NCI-H146 treated with DMSO at 0.1 percent for 48 hours (cell line): ENCODE results near the gene GLIS1.
"Not testable (repeated sequence)": the region's sequence is repeated elsewhere in the genome, so short reads cannot be mapped to it uniquely, and the experiment has no call there.

Experiments
- DNase-seq: peaks from one replicate; lab custom pipeline; 2025; ENCODE audit not compliant: unreplicated experiment; lab: John Stamatoyannopoulos, UW

GLIS1 gene

DNA sequence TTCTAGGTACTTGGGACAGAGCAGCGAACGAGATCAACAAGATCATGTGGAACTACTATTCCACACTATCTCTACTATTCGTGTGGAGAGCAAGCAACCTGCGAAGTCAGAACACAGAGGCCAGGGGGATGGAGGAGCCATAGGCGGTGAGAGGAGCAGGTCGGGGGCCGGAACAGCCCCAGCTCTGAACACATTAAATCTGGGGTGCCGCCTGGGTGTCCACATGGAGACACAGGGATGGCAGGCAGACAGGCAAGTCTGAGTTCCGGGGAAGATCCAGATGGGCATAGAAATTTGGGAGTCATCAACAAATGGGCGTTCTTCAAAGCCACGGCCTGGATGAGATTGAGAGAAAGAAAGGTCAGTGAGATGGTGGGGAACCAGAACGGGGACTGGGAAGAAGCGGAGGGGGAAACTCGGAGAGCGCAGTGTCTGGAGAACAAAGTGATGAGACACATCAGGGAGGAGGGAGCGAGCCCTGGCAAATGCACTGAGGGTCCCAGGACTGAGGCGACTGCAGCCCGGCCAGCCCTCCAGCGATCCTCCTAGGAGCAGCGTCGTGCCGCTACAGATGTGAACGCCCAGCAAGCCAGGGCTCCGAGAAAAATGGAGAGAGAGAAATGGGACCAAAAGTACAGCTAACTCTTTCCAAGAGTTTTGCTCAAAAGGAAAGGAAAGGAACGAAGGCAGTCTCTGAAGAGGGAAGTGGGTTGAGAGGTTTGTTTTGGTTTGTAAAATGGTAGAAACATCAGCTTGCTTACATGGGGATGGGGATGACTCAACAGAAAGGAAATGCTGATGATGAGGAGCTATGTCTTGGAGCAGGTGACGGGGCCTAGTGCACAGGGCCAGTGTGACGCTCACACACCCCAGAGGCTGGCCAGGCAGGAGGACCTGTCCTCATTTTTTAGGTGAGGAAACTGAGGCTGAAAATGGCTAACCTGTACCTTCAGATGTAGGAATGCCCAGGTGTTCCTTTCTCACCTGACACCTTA lies 84.5 kb downstream of the GLIS1 start:
- no peak for DNase-seq

DNA sequence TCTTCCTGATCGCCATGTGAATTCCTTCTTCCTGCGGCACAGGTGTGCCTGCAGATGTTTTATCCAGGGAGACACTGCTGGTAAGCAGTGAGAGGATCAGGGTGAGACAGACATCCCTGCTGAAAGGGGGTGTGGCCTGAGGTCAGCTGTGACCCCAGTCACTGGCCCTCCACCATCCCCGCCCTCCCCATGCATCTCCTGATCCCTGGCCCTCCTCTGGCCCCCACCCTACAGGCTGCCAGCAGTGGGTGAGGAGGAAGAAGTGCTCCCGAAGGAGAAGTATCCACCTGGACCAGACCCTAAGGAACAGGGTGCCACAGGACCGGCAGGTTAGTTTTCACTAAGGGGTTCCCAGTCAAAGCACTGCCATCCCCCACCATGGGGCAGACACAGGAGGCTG lies 85.3 kb downstream of the GLIS1 start:
- DNase-seq = no peak

DNA sequence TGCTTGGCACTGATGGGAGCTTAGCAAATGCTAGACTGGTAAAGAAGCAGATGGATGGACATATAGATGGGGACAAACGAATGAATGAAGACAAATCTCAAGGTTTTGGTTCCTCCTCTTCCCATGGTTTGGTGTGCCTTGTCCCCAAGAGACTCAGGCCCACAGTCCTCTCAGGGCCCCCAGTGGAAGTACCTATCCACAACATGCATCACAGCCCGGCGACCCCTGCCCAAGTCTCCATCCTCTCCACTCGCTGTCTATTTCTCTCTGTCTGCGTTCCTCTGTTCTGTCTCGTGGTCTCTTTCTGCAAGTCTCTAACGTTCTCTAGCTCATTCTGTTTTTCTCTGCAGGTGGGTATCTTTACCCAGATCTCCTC lies 85.8 kb downstream of the GLIS1 start:
- DNase-seq = no peak

DNA sequence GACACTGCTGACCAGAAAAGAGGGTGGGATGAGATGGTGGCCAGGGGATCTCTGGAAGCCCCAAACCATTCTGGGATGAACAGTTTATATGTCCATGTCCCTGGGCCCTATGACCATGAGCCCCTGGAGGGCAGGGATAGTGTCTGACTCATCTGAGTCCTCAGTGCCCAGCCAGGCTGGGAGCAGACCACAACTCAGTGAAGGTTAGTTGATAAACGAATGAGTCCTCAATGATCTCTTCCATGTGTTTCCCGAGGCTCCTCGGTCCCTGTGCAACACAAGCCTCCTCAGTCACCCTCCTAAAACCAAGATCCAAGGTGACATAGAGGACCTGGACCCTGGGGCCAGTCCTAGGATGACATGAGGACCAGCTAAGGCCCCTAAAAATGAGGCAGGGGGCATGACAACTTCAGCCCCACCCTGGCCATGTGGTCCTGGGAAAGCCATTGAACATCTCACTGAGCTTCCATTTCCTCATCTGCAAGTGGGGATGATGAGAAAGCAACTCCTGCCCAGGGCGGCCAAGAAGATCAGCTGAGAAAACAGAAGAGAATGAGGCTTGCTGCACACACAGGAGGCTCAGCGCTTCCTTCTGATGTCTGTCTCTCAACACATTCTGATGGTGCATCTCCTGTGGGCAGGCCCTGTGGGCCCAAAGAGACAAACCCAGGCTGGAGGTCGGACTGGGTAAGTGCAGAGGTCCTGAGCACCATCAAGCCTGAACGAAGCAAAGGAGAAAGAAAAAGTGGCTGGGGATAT lies 86.3 kb downstream of the GLIS1 start:
- DNase-seq = no peak

DNA sequence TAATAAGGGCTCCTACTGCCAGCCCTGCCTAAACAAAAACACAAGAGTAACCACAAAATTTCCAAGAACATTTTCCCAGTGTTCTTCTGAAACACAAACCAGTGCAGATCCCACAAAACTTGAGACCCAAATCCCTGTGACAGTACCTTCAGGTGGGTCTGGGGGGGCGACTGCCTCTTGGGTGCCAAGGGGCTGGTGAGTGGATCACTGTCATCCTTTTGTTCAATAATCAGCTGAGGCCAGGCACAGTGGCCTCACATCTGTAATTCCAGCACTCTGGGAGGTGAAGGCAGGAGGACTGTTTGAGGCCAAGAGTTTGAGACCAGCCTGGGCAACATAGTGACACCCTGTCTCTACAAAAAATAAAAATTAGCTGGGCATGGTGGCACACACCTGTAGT lies 87.6 kb downstream of the GLIS1 start:
- no peak for DNase-seq

DNA sequence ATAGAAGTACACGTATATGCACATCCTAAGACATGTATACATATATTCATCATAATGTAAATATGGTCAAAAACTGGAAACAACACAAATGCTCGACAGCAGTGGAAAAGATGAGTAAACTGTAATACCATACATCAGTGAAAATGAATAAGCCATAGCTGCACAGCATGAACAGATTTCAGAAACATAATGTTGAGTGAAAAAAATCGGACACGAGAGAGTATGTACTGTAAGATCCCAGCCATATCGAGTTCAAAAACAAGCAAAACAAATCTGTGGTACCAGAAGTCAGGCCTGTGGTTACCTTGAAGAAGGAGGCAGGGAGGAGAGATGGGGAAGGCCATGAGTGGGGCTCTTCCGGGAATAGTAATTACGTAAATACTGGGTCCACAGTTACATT lies 90.4 kb downstream of the GLIS1 start:
- no peak for DNase-seq

DNA sequence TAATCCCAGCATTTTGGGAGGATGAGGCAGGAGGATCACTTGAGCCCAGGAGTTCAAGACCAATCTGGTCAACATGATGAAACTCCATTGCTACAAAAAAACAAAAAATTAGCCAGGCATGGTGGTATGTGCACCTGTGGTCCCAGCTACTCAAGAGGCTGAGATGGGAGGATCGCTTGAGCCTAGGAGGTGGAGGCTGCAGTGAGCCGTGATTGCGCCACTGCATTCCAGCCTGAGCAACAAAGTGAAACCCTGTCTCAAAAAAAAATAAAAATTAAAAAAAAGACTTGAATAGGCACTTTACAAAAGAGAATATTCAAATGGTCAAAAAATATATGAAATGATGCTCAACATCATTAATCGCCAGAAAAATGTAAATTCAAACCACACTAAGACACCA lies 91.0 kb downstream of the GLIS1 start:
- not testable (repeated sequence) for DNase-seq

DNA sequence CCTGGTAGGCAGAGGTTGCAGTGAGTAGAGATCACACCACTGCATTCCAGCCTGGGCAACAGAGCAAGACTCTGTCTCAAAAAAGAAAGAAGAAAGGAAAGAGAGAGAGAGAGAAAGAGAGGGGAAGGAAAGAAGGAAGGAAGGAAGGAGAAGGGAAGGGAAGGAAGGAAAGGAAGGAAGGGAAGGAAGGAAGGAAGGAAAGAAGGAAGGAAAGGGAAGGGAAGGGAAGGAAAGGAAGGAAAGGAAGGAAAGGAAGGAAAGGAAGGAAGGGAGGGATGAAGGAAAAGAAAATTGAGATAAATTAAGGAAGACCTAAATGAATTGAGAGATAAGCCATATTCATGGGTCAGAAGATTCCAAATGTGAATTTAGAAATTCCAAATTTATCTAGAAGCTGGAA lies 92.2 kb downstream of the GLIS1 start:
- DNase-seq = no peak

DNA sequence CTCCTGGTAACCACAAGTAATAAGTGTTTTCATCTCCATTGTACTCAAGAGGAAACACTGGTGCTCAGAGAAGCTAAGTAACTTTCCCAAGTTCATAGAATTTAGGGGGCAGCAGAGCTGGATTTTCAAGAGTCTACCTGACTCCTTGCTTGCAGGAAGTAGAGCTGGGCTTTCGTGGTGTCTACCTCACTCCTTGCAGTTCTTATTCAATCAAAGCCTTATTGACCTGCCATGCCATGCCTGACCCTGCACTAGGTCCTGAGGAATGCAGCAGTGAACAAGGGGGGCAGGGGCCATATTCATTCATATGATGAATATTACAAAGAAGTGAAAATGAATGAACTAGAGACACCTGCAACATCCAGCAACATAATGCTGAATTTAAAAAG lies 93.3 kb downstream of the GLIS1 start:
- DNase-seq = no peak

DNA sequence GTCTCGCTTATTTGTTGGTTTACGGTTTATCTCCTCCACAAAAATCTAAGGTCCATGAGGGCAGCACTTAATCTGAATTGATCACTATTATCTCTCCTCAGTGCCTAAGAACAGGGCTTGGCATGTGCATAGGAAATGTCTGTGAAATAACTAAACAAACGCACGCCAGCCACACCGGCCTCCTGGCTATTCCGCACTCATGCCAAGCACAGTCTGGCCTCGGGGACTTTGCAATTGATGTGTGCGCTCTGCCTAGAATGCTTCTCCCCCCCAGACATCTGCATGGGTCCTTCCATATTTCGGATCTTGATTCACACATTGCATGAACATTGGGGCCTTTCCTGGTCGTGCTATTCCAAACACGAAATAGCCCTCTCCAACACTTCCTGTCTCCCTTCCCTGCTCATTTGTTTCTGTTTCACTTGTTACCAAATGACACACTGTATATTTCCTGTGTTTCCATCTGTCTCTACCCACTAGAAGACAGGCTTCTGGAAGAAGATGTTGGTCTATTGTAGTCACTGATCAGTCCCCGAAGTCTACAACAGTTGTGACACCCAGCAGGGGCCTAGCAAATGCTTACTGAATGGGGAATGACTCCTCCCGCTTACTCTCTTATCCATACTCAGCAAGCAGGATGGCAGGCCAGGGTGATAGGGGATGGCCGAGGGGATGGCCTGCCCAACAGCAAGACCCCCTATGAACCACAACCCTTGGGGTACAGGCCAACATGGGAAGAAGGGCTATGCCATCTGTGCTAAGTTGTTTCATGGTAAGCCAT lies 93.9 kb downstream of the GLIS1 start:
- DNase-seq = no peak

DNA sequence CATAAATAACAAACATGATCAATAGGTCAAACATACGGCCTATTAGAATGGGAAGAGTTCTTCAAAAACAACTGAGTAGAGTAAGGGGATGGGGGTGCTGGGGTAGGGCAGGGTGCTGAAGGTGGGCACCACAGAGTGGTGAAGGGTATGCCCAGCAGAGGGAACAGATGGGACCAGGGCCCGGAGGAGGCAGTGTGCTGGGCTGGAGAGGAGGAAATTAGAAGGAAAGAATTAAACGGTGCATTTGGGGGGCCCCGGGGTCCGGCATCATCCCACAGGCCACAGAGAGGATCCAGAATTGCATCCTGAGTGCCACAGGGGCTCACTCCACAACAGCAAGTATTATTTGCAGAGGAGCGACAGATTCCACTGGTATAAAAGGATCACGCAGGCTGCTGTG lies 94.5 kb downstream of the GLIS1 start:
- DNase-seq = no peak

DNA sequence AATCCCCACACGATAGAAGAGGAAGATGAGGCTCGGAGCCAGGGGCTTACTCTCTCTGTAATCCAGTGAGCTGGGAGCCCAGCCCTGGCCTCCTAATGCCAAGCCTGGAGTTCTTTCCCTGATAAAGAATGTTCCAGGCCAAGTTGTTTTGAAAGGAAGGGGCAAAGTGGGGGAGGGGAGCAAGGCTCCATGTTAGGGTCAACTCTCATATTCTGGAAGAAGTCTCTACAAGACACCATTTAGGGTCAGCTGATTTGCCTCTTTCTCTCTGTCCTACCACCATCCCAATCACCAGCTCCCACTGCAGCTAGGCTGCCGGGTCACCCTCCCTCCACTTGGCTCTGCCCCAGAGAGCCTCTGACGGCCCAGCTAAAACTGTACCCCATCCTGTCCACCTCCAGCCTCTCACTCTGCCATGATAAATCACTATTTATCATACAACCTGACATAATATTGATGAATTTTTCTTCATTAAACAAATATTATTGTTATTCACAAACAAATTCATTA lies 95.0 kb downstream of the GLIS1 start:
- no peak for DNase-seq

DNA sequence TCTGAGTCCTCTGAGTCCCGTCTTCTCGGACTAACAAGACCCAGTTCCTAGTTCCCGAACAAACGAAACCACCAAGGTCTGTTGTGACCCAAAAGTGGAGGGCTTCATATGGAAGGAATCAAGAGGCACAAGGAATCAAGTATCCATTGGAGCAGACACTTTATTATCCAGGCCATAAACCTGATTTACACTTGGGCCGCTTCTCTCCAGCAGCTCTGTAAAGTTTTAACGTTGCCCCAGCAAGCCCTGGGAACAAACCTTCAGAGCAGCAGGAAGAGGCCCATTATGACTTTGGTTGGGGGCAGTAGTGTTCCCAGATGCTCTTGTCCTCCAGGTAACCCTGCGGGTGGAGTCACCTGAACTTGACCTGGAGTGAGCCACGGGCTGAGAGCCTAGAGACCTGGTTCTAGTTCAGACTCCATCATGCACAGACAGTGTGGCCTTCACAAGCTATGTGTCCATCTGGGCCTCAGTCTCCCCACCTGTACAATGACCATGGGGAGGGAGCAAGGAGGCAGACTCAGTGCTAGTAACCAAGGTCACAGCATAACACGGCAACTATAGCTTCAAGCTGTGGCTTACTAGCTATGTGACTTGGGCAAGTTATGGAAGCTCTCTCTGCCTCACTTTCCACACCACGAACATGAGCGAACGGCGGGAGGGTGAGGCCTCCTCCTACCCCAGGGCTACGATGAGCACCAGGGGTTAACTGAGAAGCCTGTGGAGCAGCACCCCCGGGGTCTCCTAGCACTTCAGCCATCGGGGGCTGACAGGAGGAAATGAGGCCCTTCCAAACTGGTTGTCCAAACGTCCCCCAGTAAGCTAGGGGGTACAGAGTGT lies 95.7 kb downstream of the GLIS1 start:
- no peak for DNase-seq

DNA sequence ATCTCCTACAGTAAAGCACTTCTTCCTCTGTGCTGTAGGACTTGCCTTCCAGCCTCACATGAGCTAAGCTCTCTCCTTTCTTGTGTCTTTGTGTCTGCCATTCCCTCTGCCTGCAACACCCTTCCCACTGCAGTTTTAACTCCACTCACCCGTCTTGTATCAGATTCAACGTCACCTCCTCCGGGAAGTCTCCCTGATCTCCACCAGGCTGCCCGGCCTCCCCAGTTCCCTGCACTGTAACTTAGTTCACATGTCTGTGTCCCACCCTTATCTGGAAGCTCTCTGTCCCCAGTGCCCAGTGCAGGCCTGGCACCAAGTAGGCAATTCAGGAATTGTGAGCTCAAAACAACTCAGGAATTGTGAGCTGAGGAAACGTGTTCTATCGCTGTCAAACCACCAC lies 96.4 kb downstream of the GLIS1 start:
- DNase-seq = no peak

DNA sequence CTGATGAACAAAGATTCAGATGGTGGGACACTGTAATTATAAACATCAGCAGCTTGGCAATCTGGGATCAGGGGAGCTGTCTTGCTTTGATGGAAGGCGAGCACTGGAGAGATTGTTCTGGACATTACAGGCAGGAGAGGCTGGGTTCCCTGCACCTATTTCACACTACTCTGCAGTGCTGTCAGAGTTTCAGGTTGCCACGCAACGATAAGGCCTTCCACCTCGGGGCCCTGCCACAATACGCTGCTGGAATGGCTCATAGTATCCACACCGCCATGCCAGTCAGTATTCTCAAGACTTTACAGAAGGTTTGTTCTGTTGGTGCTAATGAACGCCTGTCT lies 96.8 kb downstream of the GLIS1 start:
- no peak for DNase-seq

DNA sequence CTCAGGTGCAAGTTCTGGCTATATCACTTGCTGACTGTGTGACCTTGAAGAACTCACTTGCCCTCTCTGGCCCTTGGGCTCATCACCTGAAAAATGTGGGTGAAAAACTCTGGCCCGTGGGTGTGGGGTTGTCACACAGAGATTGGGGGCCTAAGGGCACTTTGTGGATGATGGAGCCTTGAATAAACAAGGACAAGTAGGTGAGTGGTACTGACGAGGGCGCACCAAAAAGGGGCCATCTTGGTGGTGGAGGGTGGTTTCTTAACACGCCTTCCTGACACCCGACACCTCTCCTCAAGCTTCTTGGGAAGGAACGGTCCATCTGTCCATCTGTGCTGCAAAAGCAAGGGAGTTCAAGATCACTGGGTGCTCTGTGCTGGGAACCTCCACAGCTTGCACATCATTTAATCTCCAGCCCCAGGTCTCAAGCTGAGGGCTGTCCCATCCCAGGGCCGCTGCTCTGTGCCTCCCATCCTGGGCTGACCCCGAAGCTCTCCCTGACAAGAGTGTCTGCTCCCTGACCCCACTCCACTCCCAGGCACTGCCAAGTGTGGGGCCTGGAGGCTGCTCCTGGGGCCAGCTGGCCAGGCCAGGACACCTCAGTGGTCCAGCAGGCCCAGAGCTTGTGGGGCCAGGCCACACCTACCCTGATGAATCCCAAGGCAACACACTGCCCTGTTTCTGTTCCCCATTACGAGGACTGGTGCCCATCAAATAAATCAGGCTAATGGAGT lies 97.3 kb downstream of the GLIS1 start:
- DNase-seq = no peak

DNA sequence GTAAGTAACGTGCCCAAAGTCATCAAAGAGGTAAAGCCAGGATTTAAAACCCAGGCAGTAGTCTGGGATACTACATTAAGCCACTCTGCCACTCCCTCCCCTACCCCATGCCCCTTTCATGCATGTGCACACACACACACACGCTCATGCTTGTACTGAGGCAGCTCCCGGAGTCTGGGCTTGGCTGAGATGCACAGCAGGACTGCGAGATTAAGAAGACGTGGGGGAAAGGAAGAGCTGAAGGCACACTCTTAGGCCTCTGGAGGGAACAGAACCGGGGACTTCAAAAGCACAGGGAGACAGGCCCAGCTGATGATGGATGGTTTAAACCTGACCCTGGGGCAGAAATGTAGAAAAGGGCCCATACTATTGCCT lies 98.3 kb downstream of the GLIS1 start:
- DNase-seq = no peak

DNA sequence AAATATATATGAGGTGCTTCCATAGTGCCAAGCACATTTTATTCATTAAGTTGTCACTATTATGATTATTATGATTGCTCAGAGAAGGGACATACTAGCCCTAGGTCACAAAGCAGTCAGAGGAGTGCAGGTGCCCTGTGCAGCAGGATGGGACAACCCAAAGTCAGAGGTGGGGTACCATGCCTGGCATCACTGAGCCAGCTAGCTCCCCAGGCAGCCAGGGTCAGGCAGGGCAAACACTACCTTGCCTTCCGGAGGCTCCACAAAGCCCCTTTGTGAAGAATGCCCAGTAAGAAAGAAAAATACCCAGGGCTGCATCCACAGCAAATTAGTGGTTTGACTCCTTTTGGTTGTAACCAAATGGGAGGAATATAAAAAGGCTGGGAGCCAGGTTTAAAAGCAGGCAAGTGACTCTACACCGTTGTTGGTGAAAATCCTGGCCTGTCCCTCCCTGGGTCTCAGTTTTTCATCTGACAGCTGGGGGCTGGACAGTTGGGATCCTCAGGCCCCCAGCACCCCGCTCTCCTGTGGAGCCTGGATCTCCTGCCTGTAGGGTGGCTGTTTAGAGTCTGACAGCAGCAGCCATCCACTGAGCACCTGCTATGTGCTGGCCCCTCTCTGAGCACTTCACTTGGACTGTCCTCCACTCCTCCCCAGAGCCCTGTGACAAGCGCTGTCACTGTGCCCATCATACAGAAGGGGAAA lies 98.8 kb downstream of the GLIS1 start:
- no peak for DNase-seq

DNA sequence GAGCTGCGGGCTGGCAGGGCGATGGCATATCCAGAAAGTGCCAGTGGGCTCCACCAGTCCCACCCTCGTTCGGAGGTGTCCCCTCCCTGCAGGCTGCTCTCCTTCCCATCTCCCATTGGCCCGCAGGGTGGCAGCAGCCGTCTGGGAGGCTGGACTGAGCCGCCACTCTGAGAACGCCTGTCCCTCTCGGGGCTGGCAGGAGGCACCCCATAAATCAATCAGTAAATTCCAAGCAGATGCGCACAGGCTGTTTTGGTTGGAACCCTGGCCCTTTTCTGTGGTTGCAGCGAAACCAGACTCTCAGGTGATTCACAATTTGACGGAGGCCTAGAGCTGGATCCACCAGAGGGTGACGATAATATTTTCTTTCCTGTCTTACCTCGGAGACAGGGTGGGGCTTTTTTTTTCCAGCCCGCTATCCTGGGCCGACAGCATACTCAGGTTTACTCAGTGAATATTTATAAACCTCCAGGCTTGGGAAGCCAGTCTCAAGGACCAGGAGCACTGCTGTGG lies 99.7 kb downstream of the GLIS1 start:
- DNase-seq = no peak
